Osteoblast (primary cell): ENCODE measurements around the gene S100A11. TPM values are rescaled to one million over a fixed set of nuclear protein-coding genes. Genes with fewer than 3 reads are reported as not detected.

Experiments used
- DNase-seq: peaks from one replicate; pipeline ENCODE4 v3.0.0; 2011; ENCODE audit warnings: low spot score, mixed read lengths; ENCODE audit not compliant: insufficient read length; ENCODE audit errors: missing footprints
- H2AFZ ChIP-seq: 2 replicates; pipeline ENCODE4 v1.6.0; 2011; ENCODE audit warnings: mild to moderate bottlenecking, low read length
- H3K27ac ChIP-seq: 2 replicates; pipeline ENCODE4 v1.5.1; 2011; ENCODE audit warnings: mild to moderate bottlenecking, low read depth, low read length, moderate library complexity
- H3K27me3 ChIP-seq: 2 replicates; pipeline ENCODE4 v1.6.0; 2012; ENCODE audit warnings: mild to moderate bottlenecking, control low read depth, inconsistent platforms, low read length, moderate library complexity; ENCODE audit not compliant: insufficient read depth
- H3K36me3 ChIP-seq: 2 replicates; pipeline ENCODE4 v1.5.1; 2011; ENCODE audit warnings: mild to moderate bottlenecking, low read length, control low read depth, moderate library complexity; ENCODE audit not compliant: insufficient read depth
- H3K4me1 ChIP-seq: 2 replicates; pipeline ENCODE4 v1.5.1; 2011; ENCODE audit warnings: mild to moderate bottlenecking, low read length, control low read depth, moderate library complexity; ENCODE audit not compliant: insufficient read depth
- H3K4me2 ChIP-seq: 2 replicates; pipeline ENCODE4 v1.6.0; 2011; ENCODE audit warnings: mild to moderate bottlenecking, low read length; ENCODE audit not compliant: insufficient read depth
- H3K4me3 ChIP-seq: fragments of 200-600 bp; sonication (generic); 3 replicates; pipeline ENCODE4 v1.5.1; 2012; ENCODE audit warnings: mild to moderate bottlenecking, low read length, inconsistent platforms; ENCODE audit not compliant: insufficient read depth
- H3K79me2 ChIP-seq: 2 replicates; pipeline ENCODE4 v1.6.0; 2012; ENCODE audit warnings: mild to moderate bottlenecking, low read length, control low read depth, inconsistent platforms; ENCODE audit not compliant: insufficient read depth
- H3K9me3 ChIP-seq: 2 replicates; pipeline ENCODE4 v1.5.1; 2011; ENCODE audit warnings: low read depth, low read length, control low read depth
- H4K20me1 ChIP-seq: 2 replicates; pipeline ENCODE4 v1.6.0; 2012; ENCODE audit warnings: mild to moderate bottlenecking, low read length, control low read depth; ENCODE audit not compliant: insufficient read depth
- CTCF ChIP-seq: IDR thresholded peaks from 2 replicates; pipeline ENCODE4 v1.5.1; 2011; ENCODE audit warnings: mild to moderate bottlenecking, low read depth, low read length, moderate library complexity; ENCODE audit errors: extremely low read depth
- total RNA-seq: library from RNA; depleted of rRNA; stranded (reverse); fragments of >200 nt; gene quantifications from 2 replicates; pipeline ENCODE4 v1.2.3, GENCODE V29; 2012

Gene S100A11
- total RNA-seq, 1 donor = 142 TPM

- Histone ChIP-seq H4K20me1 (no peaks in the 10 kb centered on the region), H2AFZ (no peak overlapping the region), H3K27me3 (peaks cover 53% of the 10 kb centered on the region), H3K4me3 (no peak overlapping the region), H3K36me3 (no peaks in the 10 kb centered on the region), H3K79me2 (no peaks in the 10 kb centered on the region), H3K27ac (no peak overlapping the region), H3K4me1 (no peaks in the 10 kb centered on the region), H3K9me3 (no peaks in the 10 kb centered on the region), H3K4me2 (no peak overlapping the region)
- TF ChIP-seq CTCF = no peak
- no peak for DNase-seq
Observed at GRCh38 chr1:152007047-152007446, 29.8 kb downstream of the S100A11 start.

GRCh38 chr1:152005360-152005912 lies 31.4 kb downstream of the S100A11 start:
- peaks cover 8% of the 10 kb centered on the region for H3K4me1 ChIP-seq
- H3K4me3 ChIP-seq = no peak overlapping the region
- no peak for DNase-seq
- no peak overlapping the region for H2AFZ ChIP-seq
- no peaks in the 10 kb centered on the region for H3K36me3 ChIP-seq
- H3K9me3 ChIP-seq = no peaks in the 10 kb centered on the region
- no peaks in the 10 kb centered on the region for H4K20me1 ChIP-seq
- no peak overlapping the region for H3K4me2 ChIP-seq
- no peaks in the 10 kb centered on the region for H3K79me2 ChIP-seq
- H3K27ac ChIP-seq = no peak overlapping the region
- TF ChIP-seq CTCF = no peak
- peaks cover 53% of the 10 kb centered on the region for H3K27me3 ChIP-seq

- Histone ChIP-seq H3K27ac (no peak overlapping the region), H3K9me3 (no peaks in the 10 kb centered on the region), H3K36me3 (no peaks in the 10 kb centered on the region), H3K4me2 (no peak overlapping the region), H3K79me2 (no peaks in the 10 kb centered on the region), H3K27me3 (peaks cover 43% of the 10 kb centered on the region), H2AFZ (no peak overlapping the region), H3K4me1 (peaks cover 8% of the 10 kb centered on the region), H4K20me1 (no peaks in the 10 kb centered on the region), H3K4me3 (no peak overlapping the region)
- no peak for DNase-seq
- TF ChIP-seq CTCF = peak; percentile 43
Observed at GRCh38 chr1:152003846-152004442, 32.9 kb downstream of the S100A11 start.

- Histone ChIP-seq H4K20me1 (no peaks in the 10 kb centered on the region), H3K4me3 (no peak overlapping the region), H2AFZ (no peak overlapping the region), H3K27me3 (peaks cover 43% of the 10 kb centered on the region), H3K27ac (no peak overlapping the region), H3K79me2 (no peaks in the 10 kb centered on the region), H3K9me3 (no peaks in the 10 kb centered on the region), H3K36me3 (no peaks in the 10 kb centered on the region), H3K4me1 (peaks cover 8% of the 10 kb centered on the region), H3K4me2 (no peak overlapping the region)
- DNase-seq = no peak
- no peak for TF ChIP-seq CTCF
Observed at GRCh38 chr1:152002960-152003359, 33.8 kb downstream of the S100A11 start.
